PFSK-1 (cell line): ENCODE results near the gene SPEG.

Experiments
- FOXP2 ChIP-seq: optimal IDR thresholded peaks from 2 replicates; pipeline ENCODE3; 2011; ENCODE audit warnings: borderline replicate concordance, control low read depth, inconsistent platforms; ENCODE audit not compliant: insufficient read depth; ENCODE audit errors: extremely low read length, extremely low read depth
- POLR2AphosphoS5 ChIP-seq: IDR thresholded peaks from 2 replicates; pipeline ENCODE4 v1.6.1; 2012; ENCODE audit warnings: low read depth, mild to moderate bottlenecking, control low read depth, low read length, moderate library complexity
- SIN3A ChIP-seq: IDR thresholded peaks from 2 replicates; pipeline ENCODE4 v1.6.1; 2012; ENCODE audit warnings: mild to moderate bottlenecking, low read length, moderate library complexity, borderline replicate concordance; ENCODE audit not compliant: insufficient read depth
- TAF1 ChIP-seq: IDR thresholded peaks from 2 replicates; pipeline ENCODE4 v1.6.1; 2012; ENCODE audit warnings: low read length, control low read depth, borderline replicate concordance; ENCODE audit not compliant: insufficient read depth
- TF ChIP-seq, protein P1 (sequence below), 2 experiments: IDR thresholded peaks; 2 replicates each; pipeline versions ENCODE4 v1.6.1 to v1.8.0; 2011 to 2012; ENCODE audit warnings: low read depth in 2 of 2, low read length in 2 of 2, control low read depth in 1 of 2, inconsistent platforms in 1 of 2, mild to moderate bottlenecking in 1 of 2, moderate library complexity in 1 of 2; ENCODE audit not compliant: insufficient read depth in 1 of 2

Gene SPEG

GRCh38 chr2:219442256-219443015 is 7.8 kb downstream of the SPEG start:
- TF ChIP-seq POLR2AphosphoS5, result no peak
- no peak for TF ChIP-seq TAF1
- TF ChIP-seq FOXP2, result no peak
- TF ChIP-seq, protein P1, sequence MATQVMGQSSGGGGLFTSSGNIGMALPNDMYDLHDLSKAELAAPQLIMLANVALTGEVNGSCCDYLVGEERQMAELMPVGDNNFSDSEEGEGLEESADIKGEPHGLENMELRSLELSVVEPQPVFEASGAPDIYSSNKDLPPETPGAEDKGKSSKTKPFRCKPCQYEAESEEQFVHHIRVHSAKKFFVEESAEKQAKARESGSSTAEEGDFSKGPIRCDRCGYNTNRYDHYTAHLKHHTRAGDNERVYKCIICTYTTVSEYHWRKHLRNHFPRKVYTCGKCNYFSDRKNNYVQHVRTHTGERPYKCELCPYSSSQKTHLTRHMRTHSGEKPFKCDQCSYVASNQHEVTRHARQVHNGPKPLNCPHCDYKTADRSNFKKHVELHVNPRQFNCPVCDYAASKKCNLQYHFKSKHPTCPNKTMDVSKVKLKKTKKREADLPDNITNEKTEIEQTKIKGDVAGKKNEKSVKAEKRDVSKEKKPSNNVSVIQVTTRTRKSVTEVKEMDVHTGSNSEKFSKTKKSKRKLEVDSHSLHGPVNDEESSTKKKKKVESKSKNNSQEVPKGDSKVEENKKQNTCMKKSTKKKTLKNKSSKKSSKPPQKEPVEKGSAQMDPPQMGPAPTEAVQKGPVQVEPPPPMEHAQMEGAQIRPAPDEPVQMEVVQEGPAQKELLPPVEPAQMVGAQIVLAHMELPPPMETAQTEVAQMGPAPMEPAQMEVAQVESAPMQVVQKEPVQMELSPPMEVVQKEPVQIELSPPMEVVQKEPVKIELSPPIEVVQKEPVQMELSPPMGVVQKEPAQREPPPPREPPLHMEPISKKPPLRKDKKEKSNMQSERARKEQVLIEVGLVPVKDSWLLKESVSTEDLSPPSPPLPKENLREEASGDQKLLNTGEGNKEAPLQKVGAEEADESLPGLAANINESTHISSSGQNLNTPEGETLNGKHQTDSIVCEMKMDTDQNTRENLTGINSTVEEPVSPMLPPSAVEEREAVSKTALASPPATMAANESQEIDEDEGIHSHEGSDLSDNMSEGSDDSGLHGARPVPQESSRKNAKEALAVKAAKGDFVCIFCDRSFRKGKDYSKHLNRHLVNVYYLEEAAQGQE (IDR thresholded peaks at IDR 0.05; ENCODE audit: insufficient read depth in 1 of 2, low read depth in 2 of 2, low read length in 2 of 2), result no peak
- no peak for TF ChIP-seq SIN3A

DNA sequence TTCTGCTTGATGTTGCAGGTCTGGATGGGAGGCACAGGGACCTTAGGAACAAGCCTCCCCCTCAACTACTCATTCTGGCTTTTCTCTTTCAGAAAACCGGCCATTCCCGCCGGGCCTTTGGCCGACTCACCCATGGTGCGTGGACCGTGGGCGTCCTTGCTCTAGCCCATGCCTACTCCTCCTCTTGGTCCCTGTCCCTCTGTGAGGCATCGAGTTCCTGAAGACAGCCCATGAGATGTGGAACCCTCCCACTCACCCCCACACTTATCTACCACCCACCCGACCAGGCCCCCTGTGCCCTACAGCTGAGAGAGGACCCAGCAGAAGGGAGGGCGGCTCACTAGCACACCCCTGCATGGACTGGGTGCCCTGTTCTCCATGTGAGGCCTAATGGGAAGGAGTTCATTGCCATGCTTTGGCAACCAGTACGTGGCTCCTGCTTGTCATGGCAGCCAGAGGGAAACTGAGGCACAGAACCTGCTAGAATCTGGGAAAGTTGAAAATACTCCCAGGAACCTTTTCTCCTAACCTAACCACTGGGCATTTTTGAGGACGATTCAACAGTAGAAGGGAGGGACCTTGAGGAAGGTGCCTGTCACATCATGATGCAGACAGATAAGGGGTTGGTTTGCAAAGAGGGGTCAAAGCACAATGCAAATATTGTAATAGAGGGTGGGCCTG is 8.5 kb downstream of the SPEG start:
- TF ChIP-seq, protein P1 (IDR thresholded peaks at IDR 0.05; ENCODE audit: insufficient read depth in 1 of 2, low read depth in 2 of 2, low read length in 2 of 2), result no peak
- no peak for TF ChIP-seq SIN3A
- no peak for TF ChIP-seq TAF1
- no peak for TF ChIP-seq POLR2AphosphoS5
- no peak for TF ChIP-seq FOXP2

DNA sequence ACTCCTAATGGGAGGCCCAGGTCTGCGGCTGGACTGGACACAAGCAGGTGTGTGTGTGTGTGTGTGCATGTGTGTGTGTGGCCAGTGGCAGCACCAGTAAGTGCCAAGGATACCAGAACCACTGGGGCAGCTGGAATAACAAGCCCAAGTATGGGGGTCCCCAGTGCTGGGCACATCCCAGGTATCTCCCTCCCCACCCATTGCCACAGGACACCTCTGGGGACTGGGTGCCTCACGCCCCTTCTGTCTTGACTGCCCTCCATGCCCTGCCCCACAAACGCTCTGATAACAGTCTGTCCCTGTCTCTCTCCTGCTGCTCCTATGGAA is 9.0 kb downstream of the SPEG start:
- no peak for TF ChIP-seq POLR2AphosphoS5
- TF ChIP-seq TAF1, result no peak
- no peak for TF ChIP-seq SIN3A
- no peak for TF ChIP-seq FOXP2
- TF ChIP-seq, protein P1 (IDR thresholded peaks at IDR 0.05; ENCODE audit: insufficient read depth in 1 of 2, low read depth in 2 of 2, low read length in 2 of 2), result no peak

- TF ChIP-seq TAF1 (no peak), FOXP2 (no peak), SIN3A (no peak), POLR2AphosphoS5 (no peak)
- TF ChIP-seq, protein P1 (IDR thresholded peaks at IDR 0.05; ENCODE audit: insufficient read depth in 1 of 2, low read depth in 2 of 2, low read length in 2 of 2), result no peak
Observed at GRCh38 chr2:219444566-219445091, 10.0 kb downstream of the SPEG start.
